ENCODE data around the gene DNAJC16.
A peak's percentile ranks its signal among the peaks of the same experiment; 100 is the strongest.

The DNAJC16 gene

GRCh38 chr1:15543251-15543588 is 16.6 kb downstream of the DNAJC16 start:
- peak; percentile 48 for ATAC-seq
- TF ChIP-seq GLIS3 (CRISPR knock-in tag; IDR thresholded peaks at IDR 0.05) (no peak), ZFP3 (CRISPR knock-in tag; IDR thresholded peaks at IDR 0.05) (no peak), BACH2 (CRISPR knock-in tag; IDR thresholded peaks at IDR 0.05; ENCODE audit: borderline replicate concordance) (no peak), CSRNP3 (CRISPR knock-in tag; IDR thresholded peaks at IDR 0.05) (no peak), OSR1 (CRISPR knock-in tag; IDR thresholded peaks at IDR 0.05) (no peak), ZC3H10 (CRISPR knock-in tag; IDR thresholded peaks at IDR 0.05) (no peak), ZFP30 (CRISPR knock-in tag; IDR thresholded peaks at IDR 0.05) (no peak), ZNF8 (CRISPR knock-in tag; IDR thresholded peaks at IDR 0.05) (no peak), SNAI2 (CRISPR knock-in tag; IDR thresholded peaks at IDR 0.05) (no peak), RARB (CRISPR knock-in tag; IDR thresholded peaks at IDR 0.05) (no peak), CREB5 (CRISPR knock-in tag; IDR thresholded peaks at IDR 0.05; ENCODE audit: low read depth) (no peak), CSDC2 (CRISPR knock-in tag; IDR thresholded peaks at IDR 0.05) (no peak), ISL1 (CRISPR knock-in tag; IDR thresholded peaks at IDR 0.05) (no peak), PPARA (CRISPR knock-in tag; IDR thresholded peaks at IDR 0.05; ENCODE audit: borderline replicate concordance) (no peak), TCF4 (CRISPR knock-in tag; IDR thresholded peaks at IDR 0.05; ENCODE audit: borderline replicate concordance) (no peak), TOX (CRISPR knock-in tag; IDR thresholded peaks at IDR 0.05; ENCODE audit: borderline replicate concordance) (no peak)
- TF ChIP-seq, protein P1, sequence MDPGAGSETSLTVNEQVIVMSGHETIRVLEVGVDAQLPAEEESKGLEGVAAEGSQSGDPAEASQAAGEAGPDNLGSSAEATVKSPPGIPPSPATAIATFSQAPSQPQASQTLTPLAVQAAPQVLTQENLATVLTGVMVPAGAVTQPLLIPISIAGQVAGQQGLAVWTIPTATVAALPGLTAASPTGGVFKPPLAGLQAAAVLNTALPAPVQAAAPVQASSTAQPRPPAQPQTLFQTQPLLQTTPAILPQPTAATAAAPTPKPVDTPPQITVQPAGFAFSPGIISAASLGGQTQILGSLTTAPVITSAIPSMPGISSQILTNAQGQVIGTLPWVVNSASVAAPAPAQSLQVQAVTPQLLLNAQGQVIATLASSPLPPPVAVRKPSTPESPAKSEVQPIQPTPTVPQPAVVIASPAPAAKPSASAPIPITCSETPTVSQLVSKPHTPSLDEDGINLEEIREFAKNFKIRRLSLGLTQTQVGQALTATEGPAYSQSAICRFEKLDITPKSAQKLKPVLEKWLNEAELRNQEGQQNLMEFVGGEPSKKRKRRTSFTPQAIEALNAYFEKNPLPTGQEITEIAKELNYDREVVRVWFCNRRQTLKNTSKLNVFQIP (CRISPR knock-in tag; IDR thresholded peaks at IDR 0.05; ENCODE audit: borderline replicate concordance, low read depth): no peak
- TF ChIP-seq, protein P2, sequence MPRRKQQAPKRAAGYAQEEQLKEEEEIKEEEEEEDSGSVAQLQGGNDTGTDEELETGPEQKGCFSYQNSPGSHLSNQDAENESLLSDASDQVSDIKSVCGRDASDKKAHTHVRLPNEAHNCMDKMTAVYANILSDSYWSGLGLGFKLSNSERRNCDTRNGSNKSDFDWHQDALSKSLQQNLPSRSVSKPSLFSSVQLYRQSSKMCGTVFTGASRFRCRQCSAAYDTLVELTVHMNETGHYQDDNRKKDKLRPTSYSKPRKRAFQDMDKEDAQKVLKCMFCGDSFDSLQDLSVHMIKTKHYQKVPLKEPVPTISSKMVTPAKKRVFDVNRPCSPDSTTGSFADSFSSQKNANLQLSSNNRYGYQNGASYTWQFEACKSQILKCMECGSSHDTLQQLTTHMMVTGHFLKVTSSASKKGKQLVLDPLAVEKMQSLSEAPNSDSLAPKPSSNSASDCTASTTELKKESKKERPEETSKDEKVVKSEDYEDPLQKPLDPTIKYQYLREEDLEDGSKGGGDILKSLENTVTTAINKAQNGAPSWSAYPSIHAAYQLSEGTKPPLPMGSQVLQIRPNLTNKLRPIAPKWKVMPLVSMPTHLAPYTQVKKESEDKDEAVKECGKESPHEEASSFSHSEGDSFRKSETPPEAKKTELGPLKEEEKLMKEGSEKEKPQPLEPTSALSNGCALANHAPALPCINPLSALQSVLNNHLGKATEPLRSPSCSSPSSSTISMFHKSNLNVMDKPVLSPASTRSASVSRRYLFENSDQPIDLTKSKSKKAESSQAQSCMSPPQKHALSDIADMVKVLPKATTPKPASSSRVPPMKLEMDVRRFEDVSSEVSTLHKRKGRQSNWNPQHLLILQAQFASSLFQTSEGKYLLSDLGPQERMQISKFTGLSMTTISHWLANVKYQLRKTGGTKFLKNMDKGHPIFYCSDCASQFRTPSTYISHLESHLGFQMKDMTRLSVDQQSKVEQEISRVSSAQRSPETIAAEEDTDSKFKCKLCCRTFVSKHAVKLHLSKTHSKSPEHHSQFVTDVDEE (CRISPR knock-in tag; IDR thresholded peaks at IDR 0.05): no peak
- TF ChIP-seq, protein P3, sequence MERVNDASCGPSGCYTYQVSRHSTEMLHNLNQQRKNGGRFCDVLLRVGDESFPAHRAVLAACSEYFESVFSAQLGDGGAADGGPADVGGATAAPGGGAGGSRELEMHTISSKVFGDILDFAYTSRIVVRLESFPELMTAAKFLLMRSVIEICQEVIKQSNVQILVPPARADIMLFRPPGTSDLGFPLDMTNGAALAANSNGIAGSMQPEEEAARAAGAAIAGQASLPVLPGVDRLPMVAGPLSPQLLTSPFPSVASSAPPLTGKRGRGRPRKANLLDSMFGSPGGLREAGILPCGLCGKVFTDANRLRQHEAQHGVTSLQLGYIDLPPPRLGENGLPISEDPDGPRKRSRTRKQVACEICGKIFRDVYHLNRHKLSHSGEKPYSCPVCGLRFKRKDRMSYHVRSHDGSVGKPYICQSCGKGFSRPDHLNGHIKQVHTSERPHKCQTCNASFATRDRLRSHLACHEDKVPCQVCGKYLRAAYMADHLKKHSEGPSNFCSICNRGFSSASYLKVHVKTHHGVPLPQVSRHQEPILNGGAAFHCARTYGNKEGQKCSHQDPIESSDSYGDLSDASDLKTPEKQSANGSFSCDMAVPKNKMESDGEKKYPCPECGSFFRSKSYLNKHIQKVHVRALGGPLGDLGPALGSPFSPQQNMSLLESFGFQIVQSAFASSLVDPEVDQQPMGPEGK (CRISPR knock-in tag; IDR thresholded peaks at IDR 0.05; ENCODE audit: borderline replicate concordance): no peak

DNA sequence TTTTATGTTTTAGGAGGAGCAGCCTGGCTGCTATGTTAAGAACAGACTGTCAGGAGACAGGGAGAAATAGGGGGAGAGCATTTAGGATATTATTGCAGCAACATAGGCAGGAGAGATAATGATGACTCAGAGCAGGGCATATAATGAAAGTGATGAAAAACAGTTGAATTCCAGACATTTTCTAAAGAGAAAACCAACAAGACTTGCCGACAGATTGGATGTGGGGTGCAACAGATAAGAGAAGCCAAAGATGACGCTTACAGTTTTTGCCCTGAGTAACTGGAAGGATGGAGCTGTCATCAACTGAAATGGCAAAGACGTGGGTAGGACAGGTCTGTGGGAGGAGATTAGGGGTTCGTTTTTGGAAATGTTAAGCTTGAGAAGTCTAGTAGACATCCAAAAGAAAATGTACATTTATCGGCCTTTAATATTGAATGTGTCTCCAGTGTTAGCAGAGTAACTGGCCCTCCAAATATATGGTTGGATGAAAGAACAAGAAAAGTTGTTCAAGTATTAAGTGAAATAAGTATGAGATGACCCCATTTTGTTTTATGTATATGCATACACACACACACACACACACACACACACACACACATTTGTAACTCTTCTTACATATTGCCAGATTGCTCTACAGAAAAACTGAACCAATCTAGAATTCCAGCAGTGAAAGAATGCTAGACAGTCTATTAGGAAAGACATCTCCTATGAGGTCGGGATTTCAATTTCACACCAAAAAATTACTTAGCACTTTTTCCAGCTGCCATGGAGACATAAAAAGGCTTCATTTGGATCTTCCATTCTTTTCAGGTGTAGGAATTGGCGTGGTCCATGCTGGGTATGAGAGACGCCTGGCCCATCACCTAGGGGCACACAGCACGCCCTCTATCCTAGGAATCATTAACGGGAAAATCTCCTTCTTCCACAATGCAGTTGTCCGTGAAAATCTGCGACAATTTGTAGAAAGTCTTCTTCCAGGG is 17.2 kb downstream of the DNAJC16 start:
- no peak for TF ChIP-seq CREB5 (CRISPR knock-in tag; IDR thresholded peaks at IDR 0.05; ENCODE audit: low read depth)
- TF ChIP-seq, protein P1 (CRISPR knock-in tag; IDR thresholded peaks at IDR 0.05; ENCODE audit: borderline replicate concordance, low read depth): no peak
- TF ChIP-seq ISL1 (CRISPR knock-in tag; IDR thresholded peaks at IDR 0.05): peak; percentile 69
- TF ChIP-seq OSR1 (CRISPR knock-in tag; IDR thresholded peaks at IDR 0.05): no peak
- no peak for TF ChIP-seq RARB (CRISPR knock-in tag; IDR thresholded peaks at IDR 0.05)
- no peak for TF ChIP-seq ZNF8 (CRISPR knock-in tag; IDR thresholded peaks at IDR 0.05)
- TF ChIP-seq, protein P2 (CRISPR knock-in tag; IDR thresholded peaks at IDR 0.05): no peak
- no peak for TF ChIP-seq PPARA (CRISPR knock-in tag; IDR thresholded peaks at IDR 0.05; ENCODE audit: borderline replicate concordance)

More for the DNA sequence above, 17.2 kb downstream of the DNAJC16 start:
- ATAC-seq: peak; percentile 82

All from SK-N-SH treated with all-trans-retinoic acid at 6 μM for 48 hours (cell line).